Left renal pelvis (tissue), 4 donors: Measurements from ENCODE around the gene MYZAP. TPM values are rescaled to one million over a fixed set of nuclear protein-coding genes. Genes with fewer than 3 reads are reported as not detected.
A peak's percentile ranks its signal among the peaks of the same experiment; 100 is the strongest.

Source experiments
- DNase-seq, 4 donors: peaks; one replicate each; pipeline ENCODE4 v3.0.0-alpha.2; 2013; ENCODE audit warnings: low read depth in 4 of 4, low spot score in 3 of 4
- polyA plus RNA-seq, 4 donors: library from polyadenylated mRNA; unstranded; fragments of 120-200 nt; gene quantifications; one replicate each; pipeline ENCODE4 v1.2.1, GENCODE V29; 2013; ENCODE audit not compliant: insufficient read length in 4 of 4

The MYZAP gene
- polyA plus RNA-seq, 4 donors, result 4.0 to 8.5 (median 5.7) TPM

GRCh38 chr15:57690341-57690966 lies 98.8 kb downstream of the MYZAP start:
- DNase-seq, result no peak

- no peak for DNase-seq
These were observed 99.4 kb downstream of the MYZAP start for GRCh38 chr15:57691082-57691481.

- no peak for DNase-seq
These were observed 101.0 kb downstream of the MYZAP start for GRCh38 chr15:57692709-57693108.

- DNase-seq, result no peak
These were observed 102.6 kb downstream of the MYZAP start for GRCh38 chr15:57694279-57694678.

- no peak for DNase-seq
These were observed 104.4 kb downstream of the MYZAP start for GRCh38 chr15:57696146-57696545.

- no peak for DNase-seq
These were observed 105.9 kb downstream of the MYZAP start for GRCh38 chr15:57697588-57697987.

- DNase-seq, result no peak
These were observed 106.5 kb downstream of the MYZAP start for GRCh38 chr15:57698243-57698642.

- no peak for DNase-seq
These were observed 107.3 kb downstream of the MYZAP start for GRCh38 chr15:57698991-57699390.

- DNase-seq, result no peak
These were observed 111.7 kb downstream of the MYZAP start for GRCh38 chr15:57703387-57703786.

GRCh38 chr15:57704441-57704840 lies 112.7 kb downstream of the MYZAP start:
- no peak for DNase-seq

- no peak for DNase-seq
These were observed 114.2 kb downstream of the MYZAP start for GRCh38 chr15:57705746-57706404.

GRCh38 chr15:57706405-57707209 lies 114.9 kb downstream of the MYZAP start, which contains the start of gene POLR2M:
POLR2M (plus strand) TSS chr15:57706714; CDS start chr15:57706843, 129 bp downstream.
- DNase-seq, result peak; percentile 92 to 97 (median 94)

- no peak for DNase-seq
These were observed 116.3 kb downstream of the MYZAP start for GRCh38 chr15:57708047-57708446.

GRCh38 chr15:57718309-57718708 lies 126.6 kb downstream of the MYZAP start:
- DNase-seq, result no peak

- no peak for DNase-seq
These were observed 129.2 kb downstream of the MYZAP start for GRCh38 chr15:57720867-57721266.

- DNase-seq, result no peak
These were observed 134.7 kb downstream of the MYZAP start for GRCh38 chr15:57726411-57726810.

GRCh38 chr15:57727031-57727430 lies 135.3 kb downstream of the MYZAP start:
- DNase-seq, result no peak

GRCh38 chr15:57728436-57728835 lies 136.7 kb downstream of the MYZAP start:
- no peak for DNase-seq

- no peak for DNase-seq
These were observed 139.2 kb downstream of the MYZAP start for GRCh38 chr15:57730876-57731275.

- DNase-seq, result no peak
These were observed 139.9 kb downstream of the MYZAP start for GRCh38 chr15:57731530-57732103.
